H9 (cell line): Measurements from ENCODE around the gene PRKAR2B. TPM values are rescaled to one million over a fixed set of nuclear protein-coding genes. Genes with fewer than 3 reads are reported as not detected.

ENCODE experiments used
- DNase-seq: peaks from one replicate; pipeline ENCODE4 v3.0.0-alpha.2; 2017
- H2AFZ ChIP-seq: one replicate; pipeline ENCODE4 v1.6.1; 2013; ENCODE audit warnings: mild to moderate bottlenecking, low read length, control low read depth, moderate library complexity
- H2AK5ac ChIP-seq: 2 replicates; pipeline ENCODE4 v1.6.1; 2013; ENCODE audit warnings: low read length, control low read depth, mixed read lengths; ENCODE audit not compliant: insufficient read length
- H2BK120ac ChIP-seq: one replicate; pipeline ENCODE4 v1.6.1; 2013; ENCODE audit warnings: low read depth, mild to moderate bottlenecking, low read length, control low read depth, inconsistent platforms; ENCODE audit not compliant: poor library complexity, severe bottlenecking
- H2BK12ac ChIP-seq: 2 replicates; pipeline ENCODE4 v1.6.1; 2013; ENCODE audit warnings: low read length, control low read depth, mixed read lengths, low read depth; ENCODE audit not compliant: insufficient read length
- H2BK15ac ChIP-seq: 2 replicates; pipeline ENCODE4 v1.6.1; 2013; ENCODE audit warnings: low read depth, low read length, control low read depth
- H2BK20ac ChIP-seq: one replicate; pipeline ENCODE4 v1.6.1; 2013; ENCODE audit warnings: low read depth, mild to moderate bottlenecking, low read length, control low read depth, inconsistent platforms; ENCODE audit not compliant: poor library complexity, severe bottlenecking
- H2BK5ac ChIP-seq: 2 replicates; pipeline ENCODE4 v1.6.1; 2013; ENCODE audit warnings: low read length, control low read depth, mixed read lengths; ENCODE audit not compliant: insufficient read length
- H3K14ac ChIP-seq: 2 replicates; pipeline ENCODE4 v1.6.1; 2013; ENCODE audit warnings: low read length, control low read depth; ENCODE audit not compliant: insufficient read depth
- H3K18ac ChIP-seq: 2 replicates; pipeline ENCODE4 v1.6.1; 2013; ENCODE audit warnings: low read depth, mild to moderate bottlenecking, mixed read lengths, low read length, control low read depth; ENCODE audit not compliant: insufficient read length
- H3K23ac ChIP-seq: 2 replicates; pipeline ENCODE4 v1.6.1; 2013; ENCODE audit warnings: low read length, control low read depth, mixed read lengths, low read depth; ENCODE audit not compliant: insufficient read length
- H3K23me2 ChIP-seq: 2 replicates; pipeline ENCODE4 v1.6.1; 2013; ENCODE audit warnings: low read depth, mild to moderate bottlenecking, mixed read lengths, low read length, control low read depth; ENCODE audit not compliant: insufficient read length, poor library complexity, severe bottlenecking
- H3K27ac ChIP-seq: 2 replicates; pipeline ENCODE4 v1.5.1; 2013; ENCODE audit warnings: low read length, control low read depth, mixed read lengths, low read depth; ENCODE audit not compliant: insufficient read length
- H3K27me3 ChIP-seq: 2 replicates; pipeline ENCODE4 v1.6.1; 2013; ENCODE audit warnings: low read length, control low read depth, inconsistent platforms; ENCODE audit not compliant: insufficient read depth
- H3K4ac ChIP-seq: 2 replicates; pipeline ENCODE4 v1.6.1; 2013; ENCODE audit warnings: low read depth, mild to moderate bottlenecking, control low read depth, inconsistent platforms, low read length, moderate library complexity
- H3K4me1 ChIP-seq: 2 replicates; pipeline ENCODE4 v1.6.1; 2013; ENCODE audit warnings: low read length, control low read depth, inconsistent platforms; ENCODE audit not compliant: insufficient read depth
- H3K4me2 ChIP-seq: 2 replicates; pipeline ENCODE4 v1.6.1; 2013; ENCODE audit warnings: low read length, control low read depth, mixed read lengths; ENCODE audit not compliant: insufficient read length, insufficient read depth
- H3K56ac ChIP-seq: 2 replicates; pipeline ENCODE4 v1.6.1; 2013; ENCODE audit warnings: low read depth, mild to moderate bottlenecking, mixed read lengths, low read length, control low read depth; ENCODE audit not compliant: insufficient read length
- H3K79me1 ChIP-seq: 2 replicates; pipeline ENCODE4 v1.6.1; 2013; ENCODE audit warnings: low read depth, mild to moderate bottlenecking, moderate library complexity, low read length, control low read depth, inconsistent platforms; ENCODE audit not compliant: insufficient read depth, poor library complexity, severe bottlenecking
- H3K79me2 ChIP-seq: 2 replicates; pipeline ENCODE4 v1.6.1; 2013; ENCODE audit warnings: low read length, control low read depth, inconsistent platforms; ENCODE audit not compliant: insufficient read depth
- H3K9ac ChIP-seq: 2 replicates; pipeline ENCODE4 v1.6.1; 2013; ENCODE audit warnings: low read length, control low read depth, mixed read lengths; ENCODE audit not compliant: insufficient read length; ENCODE audit errors: extremely low read depth
- H3K9me3 ChIP-seq: one replicate; pipeline ENCODE4 v1.6.1; 2013; ENCODE audit warnings: low read depth, low read length, inconsistent platforms; ENCODE audit not compliant: control insufficient read depth
- H3T11ph ChIP-seq: one replicate; pipeline ENCODE4 v1.6.1; 2013; ENCODE audit warnings: mild to moderate bottlenecking, low read length, control low read depth, inconsistent platforms
- H4K20me1 ChIP-seq: one replicate; pipeline ENCODE4 v1.6.1; 2013; ENCODE audit not compliant: control insufficient read depth, insufficient read length, insufficient read depth
- H4K5ac ChIP-seq: 2 replicates; pipeline ENCODE4 v1.6.1; 2013; ENCODE audit warnings: low read depth, mild to moderate bottlenecking, mixed read lengths, low read length, control low read depth; ENCODE audit not compliant: insufficient read length
- H4K8ac ChIP-seq: replicated peaks from 2 replicates; pipeline ENCODE4 v1.6.1; 2013; ENCODE audit warnings: low read length, control low read depth, mixed read lengths, low read depth; ENCODE audit not compliant: insufficient read length
- H4K91ac ChIP-seq: 2 replicates; pipeline ENCODE4 v1.6.1; 2013; ENCODE audit warnings: low read depth, mild to moderate bottlenecking, moderate library complexity, mixed read lengths, low read length, control low read depth; ENCODE audit not compliant: insufficient read length
- H3K27ac Mint-ChIP-seq, 3 experiments: 2 replicates in 2 of 3; 3 replicates in 1 of 3; pipeline ENCODE4 v1.8.0; 2020 to 2021; ENCODE audit warnings: mixed read lengths in 3 of 3, mild to moderate bottlenecking in 1 of 3, moderate library complexity in 1 of 3
- H3K27me3 Mint-ChIP-seq: 2 replicates; pipeline ENCODE4 v1.8.0; 2021; ENCODE audit warnings: low read depth, mild to moderate bottlenecking, moderate library complexity, mixed read lengths
- H3K36me3 Mint-ChIP-seq, 3 experiments: 2 replicates in 2 of 3; 3 replicates in 1 of 3; pipeline ENCODE4 v1.8.0; 2020 to 2021; ENCODE audit warnings: low read depth in 3 of 3, mixed read lengths in 3 of 3; ENCODE audit not compliant: insufficient read depth in 1 of 3
- H3K4me1 Mint-ChIP-seq, 2 experiments: 2 replicates each; pipeline ENCODE4 v1.8.0; 2020; ENCODE audit warnings: mixed read lengths in 2 of 2
- H3K4me3 Mint-ChIP-seq, 2 experiments: 2 replicates in 1 of 2; 3 replicates in 1 of 2; pipeline ENCODE4 v1.8.0; 2020 to 2021; ENCODE audit warnings: mild to moderate bottlenecking in 2 of 2, mixed read lengths in 2 of 2, moderate library complexity in 1 of 2
- H3K9me3 Mint-ChIP-seq, 2 experiments: 2 replicates in 1 of 2; 3 replicates in 1 of 2; pipeline ENCODE4 v1.8.0; 2020; ENCODE audit warnings: mild to moderate bottlenecking in 2 of 2, mixed read lengths in 2 of 2, moderate library complexity in 1 of 2
- CTCF ChIP-seq: fragments of 200-600 bp; sonication (generic); conservative IDR thresholded peaks from 3 replicates; pipeline ENCODE4 v1.8.0; 2021; ENCODE audit warnings: antibody characterized with exemption, mild to moderate bottlenecking
- WGBS: extraction: QIAGEN DNeasy Blood & Tissue Kit; methylation state at CpG from one replicate; pipeline ENCODE4 v1.1.7; 2013; ENCODE audit warnings: missing lambda C conversion rate, low lambda C conversion rate, mixed read lengths; ENCODE audit not compliant: insufficient read length; ENCODE audit errors: extremely low coverage; 5-methylcytosine and 5-hydroxymethylcytosine counted together
- total RNA-seq: library from RNA; stranded (reverse); gene quantifications from 2 replicates; pipeline ENCODE4 v1.2.1, GENCODE V29; 2021

Gene PRKAR2B
- total RNA-seq, 1 experiment from 2014 or later: 16.6 TPM

- WGBS: no CpG with 5 or more reads among the region's 4 CpGs
- H4K20me1 ChIP-seq: no peaks in the 10 kb centered on the region
- peaks cover 14 to 19% of the 10 kb centered on the region in 2 experiments for H3K4me1 Mint-ChIP-seq
Measured at GRCh38 chr7:107152011-107152410, 107.5 kb downstream of the PRKAR2B start.

More at GRCh38 chr7:107152011-107152410, 107.5 kb downstream of the PRKAR2B start:
- Histone ChIP-seq H4K91ac (no peak overlapping the region), H4K8ac (no peak overlapping the region), H3K18ac (no peak overlapping the region), H3K56ac (no peak overlapping the region), H3K79me1 (no peaks in the 10 kb centered on the region), H2BK15ac (no peak overlapping the region), H2BK120ac (no peak overlapping the region), H2AK5ac (no peak overlapping the region), H3K14ac (no peak overlapping the region), H3T11ph (no peak overlapping the region), H2BK20ac (no peak overlapping the region), H3K9ac (no peak overlapping the region), H3K4me1 (no peaks in the 10 kb centered on the region), H4K5ac (no peak overlapping the region), H3K23me2 (no peaks in the 10 kb centered on the region), H3K27me3 (no peaks in the 10 kb centered on the region), H3K9me3 (no peaks in the 10 kb centered on the region), H3K4me2 (no peak overlapping the region), H2BK5ac (no peak overlapping the region), H3K27ac (no peak overlapping the region), H2AFZ (no peak overlapping the region), H3K79me2 (no peaks in the 10 kb centered on the region), H3K23ac (no peak overlapping the region), H3K4ac (no peak overlapping the region), H2BK12ac (no peak overlapping the region)
- no peak for DNase-seq
- no peaks in the 10 kb centered on the region; a peak in 1 of 5 replicates for H3K9me3 Mint-ChIP-seq
- peaks cover 2 to 20% (median 9%) of the 10 kb centered on the region in 3 experiments; a peak in 6 of 7 replicates for H3K36me3 Mint-ChIP-seq
- H3K27me3 Mint-ChIP-seq: no peaks in the 10 kb centered on the region
- H3K4me3 Mint-ChIP-seq: no peak overlapping the region
- peak overlapping the region; percentile 4 to 64 (median 13); a peak in 3 of 7 replicates for H3K27ac Mint-ChIP-seq
- no peak for TF ChIP-seq CTCF
